Activated CD8-positive, alpha-beta T cell treated with anti-CD3 and anti-CD28 coated beads, Interleukin-2, amount 10 ng/mL, durations not matched to agents 7 days and 5 days (primary cell): ENCODE data around the gene CACNA2D1. TPM values are rescaled to one million over a fixed set of nuclear protein-coding genes. Genes with fewer than 3 reads are reported as not detected.

Experiments used
- ATAC-seq: fragments of 150-1000 bp; cut with Tn5 transposase; one replicate; pipeline ENCODE4 v1.10.0; 2021; ENCODE audit warnings: moderate library complexity
- CTCF ChIA-PET: fragments of 350-600 bp; sonication (Branson Sonifier 250); formaldehyde crosslinking; loops from one replicate; lab custom pipeline; 2021; ENCODE audit warnings: antibody characterized with exemption; lab: Charles Lee
- POLR2A ChIA-PET: fragments of 350-600 bp; sonication (Branson Sonifier 250); formaldehyde crosslinking; loops from one replicate; lab custom pipeline; 2021; ENCODE audit warnings: antibody characterized with exemption; lab: Charles Lee
- DNase-seq: peaks from one replicate; pipeline ENCODE4 v3.0.0-alpha.2; 2020
- H3K27ac Mint-ChIP-seq: one replicate; pipeline ENCODE4 v1.8.0; 2021; ENCODE audit warnings: mild to moderate bottlenecking, mixed read lengths
- H3K27me3 Mint-ChIP-seq: one replicate; pipeline ENCODE4 v1.8.0; 2021; ENCODE audit warnings: low read depth, mixed read lengths
- H3K36me3 Mint-ChIP-seq: one replicate; pipeline ENCODE4 v1.8.0; 2021; ENCODE audit warnings: low read depth, mixed read lengths
- H3K4me1 Mint-ChIP-seq: one replicate; pipeline ENCODE4 v1.8.0; 2021; ENCODE audit warnings: low read depth, mixed read lengths
- H3K4me3 Mint-ChIP-seq: one replicate; pipeline ENCODE4 v1.8.0; 2021; ENCODE audit warnings: mild to moderate bottlenecking, mixed read lengths
- H3K9me3 Mint-ChIP-seq: one replicate; pipeline ENCODE4 v1.8.0; 2022; ENCODE audit warnings: mixed read lengths; ENCODE audit not compliant: insufficient read depth
- total RNA-seq, 2 experiments: library from RNA; stranded (reverse); gene quantifications; one replicate each; pipeline ENCODE4 v1.2.3, GENCODE V29; 2021

CACNA2D1 gene
- total RNA-seq, 2 experiments from 2014 or later: not detected

DNA sequence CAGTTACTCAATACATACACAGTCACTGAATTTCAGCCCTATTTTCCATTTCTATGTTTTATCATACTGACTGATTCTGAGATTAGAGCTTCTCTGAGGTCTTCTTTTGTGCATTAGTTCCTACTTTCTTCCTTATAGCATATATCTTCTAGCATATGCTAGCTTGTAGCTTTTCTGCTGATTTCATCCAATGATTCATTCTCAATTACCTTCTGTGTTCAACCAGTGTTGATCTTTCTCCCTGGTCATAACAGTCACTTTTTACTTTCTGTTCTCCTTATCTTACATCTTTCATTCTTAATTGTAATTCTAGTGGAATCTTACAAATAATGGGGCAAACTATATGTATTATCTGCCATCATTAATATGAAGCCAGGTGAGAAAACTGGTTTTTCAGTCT lies 514.2 kb downstream of the CACNA2D1 start:
- ChIA-PET CTCF (no interaction called here), POLR2A (no interaction called here)
- Mint-ChIP-seq H3K27me3 (no peaks in the 10 kb centered on the region), H3K4me3 (no peak overlapping the region), H3K9me3 (no peaks in the 10 kb centered on the region), H3K4me1 (no peaks in the 10 kb centered on the region), H3K36me3 (no peaks in the 10 kb centered on the region), H3K27ac (no peak overlapping the region)
- DNase-seq: no peak
- ATAC-seq: no peak

DNA sequence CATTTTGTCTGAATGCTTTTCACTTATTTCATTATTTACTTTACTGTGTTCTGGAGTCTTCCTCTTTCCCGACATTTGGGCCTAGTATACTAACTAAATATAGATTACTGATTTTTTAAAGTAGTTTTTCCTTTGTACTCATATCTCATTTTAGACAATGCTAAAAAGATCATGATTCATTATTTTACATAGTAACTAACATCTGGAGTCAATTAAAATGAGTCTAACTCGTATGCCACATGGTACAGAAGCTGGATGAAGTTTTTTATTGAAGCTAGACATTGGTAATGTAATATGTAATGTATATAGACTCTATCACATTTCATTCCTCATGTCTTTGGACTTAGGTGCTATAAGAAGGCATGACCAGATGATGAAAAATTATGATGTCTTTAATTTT lies 517.4 kb downstream of the CACNA2D1 start:
- H3K27me3 Mint-ChIP-seq: no peaks in the 10 kb centered on the region
- DNase-seq (no peak), ATAC-seq (no peak)
- H3K9me3 Mint-ChIP-seq: no peaks in the 10 kb centered on the region
- no peaks in the 10 kb centered on the region for H3K36me3 Mint-ChIP-seq
- H3K4me1 Mint-ChIP-seq: no peaks in the 10 kb centered on the region
- H3K27ac Mint-ChIP-seq: no peak overlapping the region
- ChIA-PET CTCF (no interaction called here), POLR2A (no interaction called here)
- no peak overlapping the region for H3K4me3 Mint-ChIP-seq

DNA sequence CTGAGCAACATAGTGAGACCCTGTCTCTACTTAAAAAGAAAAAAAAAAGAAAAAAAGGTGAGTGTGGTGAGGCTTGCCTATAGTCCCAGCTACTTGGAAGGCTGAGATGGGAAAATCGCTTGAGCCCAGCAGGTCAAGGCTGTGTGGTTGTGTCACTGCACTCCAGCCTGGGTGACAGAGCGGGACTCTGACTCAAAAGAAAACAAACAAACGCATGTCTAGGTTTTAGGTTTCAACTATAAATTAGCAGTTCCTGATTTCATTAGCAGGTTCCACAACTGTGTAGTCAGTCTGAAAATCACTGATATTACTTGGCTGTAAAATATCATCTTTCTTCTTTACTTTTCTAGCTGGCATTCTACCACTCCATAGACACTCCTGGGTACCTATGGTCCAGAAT lies 518.0 kb downstream of the CACNA2D1 start:
- no peaks in the 10 kb centered on the region for H3K36me3 Mint-ChIP-seq
- CTCF ChIA-PET: no interaction called here
- no peak for DNase-seq

DNA sequence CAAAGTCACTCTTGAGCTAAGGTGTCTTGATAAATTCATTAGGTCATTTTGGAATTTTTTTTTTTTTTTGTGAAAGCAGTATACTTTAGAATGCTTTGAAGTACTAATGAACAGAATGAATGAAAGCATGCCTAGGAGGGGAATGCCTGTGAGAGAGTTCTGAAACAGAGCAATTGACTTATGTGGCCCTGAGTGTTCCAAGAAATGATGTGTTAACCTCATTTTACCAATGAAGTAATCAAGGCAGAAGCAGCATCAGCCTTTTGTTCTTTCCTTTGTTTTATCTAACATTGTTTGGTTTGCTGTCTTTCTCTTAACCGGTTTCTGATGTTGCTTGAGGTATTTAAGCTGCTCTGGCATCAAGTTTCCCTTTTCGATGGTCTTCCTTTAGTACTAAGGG lies 519.1 kb downstream of the CACNA2D1 start:
- ChIA-PET CTCF (no interaction called here), POLR2A (no interaction called here)
- Mint-ChIP-seq H3K4me3 (no peak overlapping the region), H3K36me3 (no peaks in the 10 kb centered on the region), H3K27me3 (no peaks in the 10 kb centered on the region), H3K27ac (no peak overlapping the region), H3K9me3 (peaks cover under 1% of the 10 kb centered on the region), H3K4me1 (no peaks in the 10 kb centered on the region)
- ATAC-seq: no peak
- no peak for DNase-seq

More for the DNA sequence above, 518.0 kb downstream of the CACNA2D1 start:
- H3K4me1 Mint-ChIP-seq: no peaks in the 10 kb centered on the region
- POLR2A ChIA-PET: no interaction called here
- no peak for ATAC-seq
- H3K4me3 Mint-ChIP-seq: no peak overlapping the region
- H3K27ac Mint-ChIP-seq: no peak overlapping the region
- H3K27me3 Mint-ChIP-seq: no peaks in the 10 kb centered on the region
- H3K9me3 Mint-ChIP-seq: no peaks in the 10 kb centered on the region

DNA sequence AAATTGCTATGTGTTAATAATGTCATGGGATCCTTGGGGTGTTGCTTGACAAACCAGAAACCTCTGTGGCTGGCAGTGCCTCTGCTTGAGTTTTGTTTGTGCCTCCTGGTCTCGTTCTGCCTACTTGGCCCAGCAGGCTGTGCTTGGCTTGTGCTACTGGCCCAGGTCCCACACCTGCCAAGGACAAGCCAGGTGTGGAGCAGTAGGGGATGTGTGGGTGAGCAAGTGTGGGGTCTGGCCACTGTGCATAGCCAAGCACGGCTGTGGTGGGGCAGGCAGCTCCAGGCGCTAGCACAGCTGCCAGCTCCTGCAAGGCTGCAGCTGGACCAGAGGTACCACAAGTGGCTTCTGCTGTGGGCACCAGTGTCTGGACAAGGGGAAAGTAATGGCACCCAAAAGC lies 524.1 kb downstream of the CACNA2D1 start:
- no peak overlapping the region for H3K27ac Mint-ChIP-seq
- no peak overlapping the region for H3K4me3 Mint-ChIP-seq
- peaks cover 13% of the 10 kb centered on the region for H3K9me3 Mint-ChIP-seq
- no peaks in the 10 kb centered on the region for H3K36me3 Mint-ChIP-seq
- DNase-seq: no peak
- ATAC-seq: no peak
- no peaks in the 10 kb centered on the region for H3K27me3 Mint-ChIP-seq
- ChIA-PET POLR2A (no interaction called here), CTCF (no interaction called here)
- H3K4me1 Mint-ChIP-seq: no peaks in the 10 kb centered on the region

DNA sequence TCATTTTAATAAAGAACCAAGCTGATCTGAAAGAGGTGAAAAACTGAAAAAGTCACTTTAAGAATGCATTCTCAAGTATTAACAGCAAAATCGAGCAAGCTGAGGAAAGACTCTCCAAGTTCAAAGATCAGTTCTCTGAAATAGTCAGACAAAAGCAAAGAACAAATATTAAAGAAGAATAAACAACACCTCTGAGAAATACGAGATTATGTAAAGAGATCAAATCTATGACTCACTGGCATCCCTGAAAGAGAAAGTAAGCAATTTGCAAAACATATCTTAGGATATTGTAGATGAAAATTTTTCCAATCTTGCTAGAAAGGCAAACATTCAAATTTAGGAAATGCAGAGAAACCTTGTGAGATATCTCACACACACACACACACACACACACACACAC lies 535.4 kb downstream of the CACNA2D1 start:
- Mint-ChIP-seq H3K4me3 (no peak overlapping the region), H3K27ac (no peak overlapping the region), H3K36me3 (no peaks in the 10 kb centered on the region), H3K9me3 (no peaks in the 10 kb centered on the region), H3K27me3 (no peaks in the 10 kb centered on the region), H3K4me1 (no peaks in the 10 kb centered on the region)
- ChIA-PET POLR2A (no interaction called here), CTCF (no interaction called here)
- ATAC-seq: no peak
- DNase-seq: no peak

DNA sequence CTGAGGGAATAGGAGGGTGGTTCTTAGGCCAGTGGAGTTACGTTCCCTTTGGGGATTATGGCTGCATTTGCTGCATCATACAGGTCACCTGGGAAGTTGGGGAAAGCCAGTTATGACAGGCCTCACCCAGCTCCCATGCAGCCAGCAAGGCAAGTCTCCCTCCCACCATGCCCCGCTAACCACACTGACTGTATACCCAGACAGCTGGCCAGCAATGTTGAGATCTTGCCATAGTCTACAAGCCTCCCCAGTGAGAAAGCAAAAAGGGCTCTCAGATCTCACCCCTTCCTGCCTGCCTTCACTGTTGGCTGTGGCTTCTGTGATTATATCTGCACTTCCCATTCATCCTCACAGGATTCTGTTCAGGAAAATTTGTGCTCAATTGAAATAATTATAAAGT lies 540.5 kb downstream of the CACNA2D1 start:
- H3K9me3 Mint-ChIP-seq: no peaks in the 10 kb centered on the region
- ChIA-PET CTCF (no interaction called here), POLR2A (no interaction called here)
- H3K4me1 Mint-ChIP-seq: no peaks in the 10 kb centered on the region
- H3K36me3 Mint-ChIP-seq: no peaks in the 10 kb centered on the region
- H3K27me3 Mint-ChIP-seq: no peaks in the 10 kb centered on the region
- DNase-seq (no peak), ATAC-seq (no peak)
- H3K4me3 Mint-ChIP-seq: no peak overlapping the region
- no peak overlapping the region for H3K27ac Mint-ChIP-seq

DNA sequence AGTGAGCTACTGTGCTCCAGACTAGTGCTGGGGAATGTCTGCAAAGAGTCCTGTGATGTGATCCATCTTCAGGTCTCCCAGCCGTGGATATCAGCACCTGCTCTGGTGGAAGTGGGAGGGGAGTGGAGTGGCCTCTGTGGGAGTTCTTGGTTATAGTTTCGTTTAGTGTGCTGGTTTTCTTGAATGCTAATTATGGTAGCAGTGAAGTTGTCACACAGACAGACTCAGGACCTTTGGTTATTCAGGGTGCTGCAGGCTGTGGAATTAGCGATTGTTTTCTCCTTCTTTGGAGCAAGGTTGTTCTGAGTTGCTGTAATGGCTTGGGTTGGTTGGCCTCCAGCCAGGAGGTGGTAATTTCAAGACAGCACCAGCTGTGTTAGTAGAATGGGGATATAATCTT lies 541.0 kb downstream of the CACNA2D1 start:
- CTCF ChIA-PET: no interaction called here
- Mint-ChIP-seq H3K4me1 (no peaks in the 10 kb centered on the region), H3K4me3 (no peak overlapping the region), H3K27ac (no peak overlapping the region), H3K9me3 (no peaks in the 10 kb centered on the region), H3K36me3 (no peaks in the 10 kb centered on the region), H3K27me3 (no peaks in the 10 kb centered on the region)
- POLR2A ChIA-PET: no interaction called here
- DNase-seq (no peak), ATAC-seq (no peak)
